ENCODE measurements around the gene GNAT2.

Gene GNAT2

GRCh38 chr1:109617291-109617801, 2.1 kb downstream of the GNAT2 start:
- no peak overlapping the region for H3K4me3 ChIP-seq (ENCODE audit: low read depth, low read length)
- TF ChIP-seq, protein P1, sequence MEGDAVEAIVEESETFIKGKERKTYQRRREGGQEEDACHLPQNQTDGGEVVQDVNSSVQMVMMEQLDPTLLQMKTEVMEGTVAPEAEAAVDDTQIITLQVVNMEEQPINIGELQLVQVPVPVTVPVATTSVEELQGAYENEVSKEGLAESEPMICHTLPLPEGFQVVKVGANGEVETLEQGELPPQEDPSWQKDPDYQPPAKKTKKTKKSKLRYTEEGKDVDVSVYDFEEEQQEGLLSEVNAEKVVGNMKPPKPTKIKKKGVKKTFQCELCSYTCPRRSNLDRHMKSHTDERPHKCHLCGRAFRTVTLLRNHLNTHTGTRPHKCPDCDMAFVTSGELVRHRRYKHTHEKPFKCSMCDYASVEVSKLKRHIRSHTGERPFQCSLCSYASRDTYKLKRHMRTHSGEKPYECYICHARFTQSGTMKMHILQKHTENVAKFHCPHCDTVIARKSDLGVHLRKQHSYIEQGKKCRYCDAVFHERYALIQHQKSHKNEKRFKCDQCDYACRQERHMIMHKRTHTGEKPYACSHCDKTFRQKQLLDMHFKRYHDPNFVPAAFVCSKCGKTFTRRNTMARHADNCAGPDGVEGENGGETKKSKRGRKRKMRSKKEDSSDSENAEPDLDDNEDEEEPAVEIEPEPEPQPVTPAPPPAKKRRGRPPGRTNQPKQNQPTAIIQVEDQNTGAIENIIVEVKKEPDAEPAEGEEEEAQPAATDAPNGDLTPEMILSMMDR (IDR thresholded peaks at IDR 0.05; ENCODE audit: insufficient read depth, low read depth, low read length, missing control alignments): no peak
- no peak for DNase-seq (ENCODE audit: low read depth)

- no peak for DNase-seq (ENCODE audit: low read depth)
- H3K4me3 ChIP-seq (ENCODE audit: low read depth, low read length): no peak overlapping the region
Observed at GRCh38 chr1:109616391-109616790, 3.0 kb downstream of the GNAT2 start.

DNA sequence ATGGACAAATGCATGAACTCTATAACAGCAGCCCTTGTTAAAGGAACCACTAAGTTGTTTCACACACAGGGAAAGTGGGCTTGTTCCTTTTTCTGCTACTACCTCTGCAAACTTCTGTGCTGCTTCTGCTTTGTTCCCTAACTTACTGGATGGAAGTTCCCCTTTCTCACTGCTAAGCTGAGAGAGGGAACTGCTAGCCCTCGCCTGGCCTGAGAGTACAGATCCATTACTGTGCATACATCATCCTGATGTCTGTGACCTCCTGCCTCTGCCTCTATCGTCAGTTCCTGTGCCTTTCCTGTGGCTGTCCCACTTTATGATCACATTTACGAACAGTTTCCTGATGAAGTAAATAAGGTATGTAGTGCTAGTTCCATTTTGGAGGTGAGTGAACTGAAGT, 3.5 kb downstream of the GNAT2 start:
- no peak overlapping the region for H3K4me3 ChIP-seq (ENCODE audit: low read depth, low read length)
- TF ChIP-seq, protein P1 (IDR thresholded peaks at IDR 0.05; ENCODE audit: insufficient read depth, low read depth, low read length, missing control alignments): no peak
- DNase-seq (ENCODE audit: low read depth): no peak

More at GRCh38 chr1:109616391-109616790, 3.0 kb downstream of the GNAT2 start:
- TF ChIP-seq, protein P1 (IDR thresholded peaks at IDR 0.05; ENCODE audit: insufficient read depth, low read depth, low read length, missing control alignments): no peak

DNA sequence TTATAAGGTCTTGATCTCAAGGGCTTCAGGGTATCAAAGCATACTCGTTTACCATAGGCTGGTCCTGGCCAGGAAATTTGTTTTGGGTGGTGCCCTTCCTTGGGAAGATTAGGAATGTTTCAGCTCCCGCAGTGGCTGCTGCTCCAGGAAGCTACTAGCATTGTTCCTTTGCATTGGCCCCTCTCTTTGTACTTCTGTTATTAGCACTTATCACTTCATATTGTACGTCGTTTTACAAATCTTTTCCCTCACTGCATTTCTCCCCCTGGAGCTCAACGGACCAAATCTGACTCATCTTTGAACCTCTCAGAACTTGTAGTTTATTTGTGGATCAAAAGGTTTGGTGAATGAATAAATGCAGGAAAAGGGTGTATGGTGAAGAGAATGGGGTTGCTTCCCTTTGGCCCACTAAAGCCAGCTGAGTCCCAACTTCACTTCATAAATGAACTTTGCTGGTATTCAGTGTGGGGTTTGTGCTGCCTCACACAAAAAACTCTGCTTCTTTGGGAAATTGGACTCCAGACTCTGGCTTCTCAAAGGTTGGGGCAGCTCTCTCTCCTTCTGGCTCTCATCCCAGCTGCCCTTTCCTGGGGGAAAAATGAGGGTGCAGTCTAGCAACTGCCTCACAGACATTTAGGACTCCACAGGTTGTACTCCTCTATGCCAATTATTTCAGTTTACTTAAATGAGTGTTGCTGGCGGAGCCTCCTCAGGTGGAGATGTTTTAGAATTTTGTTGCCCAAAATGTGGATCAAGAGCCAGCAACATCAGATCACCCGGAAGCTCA, 5.9 kb downstream of the GNAT2 start:
- H3K4me3 ChIP-seq (ENCODE audit: low read depth, low read length): no peak overlapping the region
- TF ChIP-seq, protein P1 (IDR thresholded peaks at IDR 0.05; ENCODE audit: insufficient read depth, low read depth, low read length, missing control alignments): no peak
- DNase-seq (ENCODE audit: low read depth): no peak

DNA sequence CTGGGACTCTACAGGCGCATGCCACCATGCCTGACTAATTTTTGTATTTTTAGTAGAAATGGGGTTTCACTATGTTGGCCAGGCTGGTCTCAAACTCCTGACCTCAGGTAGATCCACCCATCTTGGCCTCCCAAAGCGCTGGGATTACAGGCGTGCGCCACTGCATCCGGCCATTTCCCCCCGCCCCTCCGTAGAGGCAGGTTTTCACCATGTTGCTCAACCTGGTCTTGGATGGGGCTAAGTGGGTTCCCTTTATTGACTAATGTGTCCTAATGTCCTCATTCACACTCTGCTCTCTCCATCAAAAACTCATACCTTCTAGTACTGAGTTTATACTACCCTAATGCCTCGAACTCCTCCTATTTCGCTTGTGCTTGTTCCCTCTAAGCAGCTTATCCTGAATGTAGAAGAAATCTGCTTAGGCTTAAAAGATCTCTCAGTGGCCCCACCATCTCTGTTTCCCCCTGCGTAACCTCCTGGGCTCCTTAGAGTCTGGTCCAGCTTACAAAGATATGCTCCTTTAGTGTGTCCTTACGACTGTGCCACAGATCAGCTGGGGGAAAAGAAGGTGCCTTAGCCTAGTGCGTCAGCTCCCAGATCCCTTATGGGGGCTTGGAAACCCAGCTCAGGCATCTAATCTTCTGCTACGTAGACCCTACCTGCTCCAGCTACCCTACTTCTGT, 8.0 kb downstream of the GNAT2 start:
- TF ChIP-seq, protein P1 (IDR thresholded peaks at IDR 0.05; ENCODE audit: insufficient read depth, low read depth, low read length, missing control alignments): no peak
- no peak for DNase-seq (ENCODE audit: low read depth)
- no peak overlapping the region for H3K4me3 ChIP-seq (ENCODE audit: low read depth, low read length)

- no peak overlapping the region for H3K4me3 ChIP-seq (ENCODE audit: low read depth, low read length)
- DNase-seq (ENCODE audit: low read depth): no peak
- TF ChIP-seq, protein P1 (IDR thresholded peaks at IDR 0.05; ENCODE audit: insufficient read depth, low read depth, low read length, missing control alignments): no peak
Observed at GRCh38 chr1:109610609-109611307, 8.7 kb downstream of the GNAT2 start.

Data from GM12865 (cell line).